GM12801 (cell line): ENCODE data around the gene SSR1.

Experiments
- CTCF ChIP-seq: IDR thresholded peaks from one replicate; pipeline ENCODE4 v1.5.1; 2011; ENCODE audit warnings: control low read depth; ENCODE audit not compliant: insufficient read length; ENCODE audit errors: extremely low read depth

SSR1 gene

GRCh38 chr6:7264041-7264440 lies 49.0 kb downstream of the SSR1 start:
- TF ChIP-seq CTCF: no peak

- TF ChIP-seq CTCF: no peak
These were observed 50.1 kb downstream of the SSR1 start for GRCh38 chr6:7262746-7263518.

GRCh38 chr6:7261852-7262461 lies 51.0 kb downstream of the SSR1 start:
- no peak for TF ChIP-seq CTCF

DNA sequence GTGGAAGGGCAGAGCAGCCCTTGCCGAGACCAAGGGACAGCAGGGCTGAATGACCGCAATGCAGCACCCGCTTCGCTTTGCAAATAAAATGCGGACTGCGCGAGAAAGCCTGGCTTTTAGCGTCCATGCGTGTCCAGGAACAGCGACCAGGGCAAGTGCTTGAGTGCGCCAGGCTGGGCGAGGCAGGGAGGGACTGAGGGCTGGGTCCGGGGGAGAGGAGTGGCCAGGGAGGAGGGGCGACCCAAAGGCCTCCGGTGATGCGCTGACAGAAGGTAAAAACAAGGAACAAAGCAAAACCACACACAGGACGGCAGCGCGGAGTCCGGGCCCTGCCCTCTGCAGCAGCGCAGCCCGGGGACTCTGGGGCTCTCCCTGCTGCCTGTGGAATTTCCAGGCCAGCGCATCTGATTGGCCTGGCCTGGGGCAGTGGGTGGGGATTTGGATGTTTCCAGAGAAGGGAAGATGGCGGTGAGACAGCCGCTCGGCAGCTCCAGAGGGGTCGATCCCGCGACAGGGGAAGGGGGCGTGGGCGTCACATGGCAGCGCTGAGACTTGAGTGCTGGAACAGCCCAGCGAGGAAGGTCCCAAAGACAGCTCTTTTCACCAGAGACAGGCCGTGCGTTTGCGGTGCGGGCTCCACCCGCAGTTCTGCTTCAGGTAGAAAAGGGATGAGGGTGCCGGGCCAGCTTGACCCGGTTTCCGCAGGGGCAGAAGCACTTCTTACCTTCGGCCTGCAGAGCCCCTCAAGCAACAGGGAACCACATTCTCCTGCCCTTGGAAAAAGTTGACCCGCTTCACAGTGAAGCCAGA lies 51.8 kb downstream of the SSR1 start:
- TF ChIP-seq CTCF: no peak

DNA sequence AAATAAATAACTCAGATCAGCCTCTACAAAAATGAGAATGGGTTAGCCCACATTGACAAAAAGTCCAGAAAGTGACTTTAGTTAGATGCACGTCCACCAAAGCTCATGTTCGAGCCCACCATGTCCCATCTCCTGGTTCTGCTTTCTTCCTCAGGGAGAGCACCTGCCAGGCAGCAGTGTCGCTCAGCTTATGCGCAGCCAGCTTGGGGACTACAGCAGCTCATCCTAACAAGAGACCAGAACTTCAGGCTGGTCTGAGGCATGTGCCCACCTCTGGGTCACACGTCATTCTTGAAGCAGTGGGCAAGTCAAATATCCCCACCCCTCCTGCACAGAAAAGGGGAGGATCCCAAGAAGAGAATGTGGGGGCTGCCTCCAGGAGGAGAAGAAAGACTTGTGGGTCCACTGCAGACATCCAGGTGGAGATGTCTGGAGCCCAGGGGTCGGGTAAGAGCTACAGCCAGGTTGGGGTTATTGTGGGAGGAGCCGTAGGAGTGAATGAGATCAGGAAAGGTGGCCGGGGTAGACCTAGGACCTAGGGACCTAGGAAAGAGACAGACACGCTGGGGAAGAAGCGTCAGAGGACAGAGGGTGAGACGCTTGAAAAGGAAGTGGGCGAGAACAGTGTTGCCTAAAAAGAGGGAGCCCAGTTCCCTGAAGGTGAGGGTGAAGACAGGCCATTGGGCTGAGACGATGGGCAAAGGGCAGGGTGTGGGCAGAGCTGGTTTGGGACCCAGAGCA lies 52.5 kb downstream of the SSR1 start:
- TF ChIP-seq CTCF: no peak

DNA sequence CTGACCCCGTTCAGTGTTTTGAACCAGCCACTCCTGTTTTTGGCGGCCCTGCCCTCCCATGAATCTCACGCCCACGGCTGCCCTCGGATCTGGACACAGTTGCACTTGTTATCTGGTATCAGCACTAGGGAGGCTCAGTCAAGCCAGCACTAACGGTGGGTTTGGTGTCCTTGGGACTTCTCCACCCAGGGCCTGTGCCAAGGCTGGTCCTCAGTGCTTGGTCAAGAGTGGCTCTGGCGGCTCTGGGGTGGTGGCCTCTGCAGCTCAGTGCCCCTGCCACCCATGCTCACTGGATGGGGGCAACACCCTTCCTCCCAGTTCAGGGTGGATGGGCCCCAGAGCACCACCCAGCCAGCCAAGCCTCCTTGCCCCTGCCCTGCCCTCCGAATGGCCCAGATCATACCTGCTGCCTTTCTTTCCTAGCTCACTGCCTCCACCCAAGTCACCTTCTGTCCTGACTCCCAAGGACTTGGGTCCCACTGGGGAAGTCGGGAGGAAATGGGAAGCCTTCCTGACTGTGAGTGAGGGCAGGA lies 54.7 kb downstream of the SSR1 start:
- no peak for TF ChIP-seq CTCF
